C4-2B (cell line): ENCODE data around the gene PIK3R3.

Source experiments
- ZFX ChIP-seq: fragments of 450-650 bp; IDR thresholded peaks from 2 replicates; pipeline ENCODE4 v1.6.1; 2017
- TF ChIP-seq, protein P1 (sequence below): fragments of 450-650 bp; conservative IDR thresholded peaks from 2 replicates; pipeline ENCODE4 v1.5.1; 2017; ENCODE audit warnings: mild to moderate bottlenecking

DNA sequence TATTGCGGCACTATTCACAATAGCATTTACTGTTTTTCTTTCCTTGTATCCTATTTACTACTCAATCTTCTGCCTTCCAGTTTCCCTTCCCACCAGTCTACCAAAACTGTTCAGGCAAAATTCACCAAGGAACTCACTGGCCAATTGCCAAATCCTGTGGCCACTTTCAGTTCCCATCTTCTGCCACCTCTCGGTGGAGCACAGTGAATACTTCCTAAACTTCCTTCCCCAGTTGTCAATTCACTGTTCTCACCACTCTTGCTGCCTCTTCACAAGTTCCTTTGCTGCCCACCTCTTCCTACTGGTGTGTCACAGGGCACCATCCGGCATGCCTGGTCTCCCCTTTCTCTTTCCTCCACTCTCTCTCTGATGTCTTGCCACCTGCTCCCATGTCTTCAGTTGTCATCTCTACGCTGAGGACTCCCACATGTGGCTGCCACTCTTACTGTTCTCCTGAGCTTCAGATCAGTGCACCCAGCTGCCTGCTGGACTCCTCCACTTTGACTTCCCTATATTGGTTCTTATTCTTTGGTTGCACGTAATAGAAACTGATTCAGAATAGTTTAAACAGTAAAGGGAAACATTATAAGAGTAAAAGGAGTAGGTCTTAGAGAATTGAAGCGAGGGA is 114.4 kb downstream of the PIK3R3 start:
- TF ChIP-seq, protein P1, sequence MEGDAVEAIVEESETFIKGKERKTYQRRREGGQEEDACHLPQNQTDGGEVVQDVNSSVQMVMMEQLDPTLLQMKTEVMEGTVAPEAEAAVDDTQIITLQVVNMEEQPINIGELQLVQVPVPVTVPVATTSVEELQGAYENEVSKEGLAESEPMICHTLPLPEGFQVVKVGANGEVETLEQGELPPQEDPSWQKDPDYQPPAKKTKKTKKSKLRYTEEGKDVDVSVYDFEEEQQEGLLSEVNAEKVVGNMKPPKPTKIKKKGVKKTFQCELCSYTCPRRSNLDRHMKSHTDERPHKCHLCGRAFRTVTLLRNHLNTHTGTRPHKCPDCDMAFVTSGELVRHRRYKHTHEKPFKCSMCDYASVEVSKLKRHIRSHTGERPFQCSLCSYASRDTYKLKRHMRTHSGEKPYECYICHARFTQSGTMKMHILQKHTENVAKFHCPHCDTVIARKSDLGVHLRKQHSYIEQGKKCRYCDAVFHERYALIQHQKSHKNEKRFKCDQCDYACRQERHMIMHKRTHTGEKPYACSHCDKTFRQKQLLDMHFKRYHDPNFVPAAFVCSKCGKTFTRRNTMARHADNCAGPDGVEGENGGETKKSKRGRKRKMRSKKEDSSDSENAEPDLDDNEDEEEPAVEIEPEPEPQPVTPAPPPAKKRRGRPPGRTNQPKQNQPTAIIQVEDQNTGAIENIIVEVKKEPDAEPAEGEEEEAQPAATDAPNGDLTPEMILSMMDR, result no peak
- no peak for TF ChIP-seq ZFX
